HUES64 (cell line): ENCODE results near the gene RNF168.

ENCODE experiments used
- H3K27ac ChIP-seq: 2 replicates; pipeline ENCODE4 v1.7.0; 2013; ENCODE audit warnings: low read depth, low read length, inconsistent platforms
- H3K27me3 ChIP-seq: 2 replicates; pipeline ENCODE4 v1.6.1; 2013; ENCODE audit warnings: mild to moderate bottlenecking, low read length; ENCODE audit not compliant: insufficient read depth
- H3K36me3 ChIP-seq: 2 replicates; pipeline ENCODE4 v1.6.1; 2013; ENCODE audit warnings: mild to moderate bottlenecking, low read length; ENCODE audit not compliant: insufficient read depth
- H3K4me1 ChIP-seq: 2 replicates; pipeline ENCODE4 v1.6.1; 2013; ENCODE audit warnings: mild to moderate bottlenecking, low read length, moderate library complexity; ENCODE audit not compliant: insufficient read depth
- H3K4me3 ChIP-seq: 2 replicates; pipeline ENCODE4 v1.5.1; 2013; ENCODE audit warnings: mild to moderate bottlenecking, low read length, moderate library complexity
- H3K9ac ChIP-seq: 2 replicates; pipeline ENCODE4 v1.6.1; 2013; ENCODE audit warnings: mild to moderate bottlenecking, low read depth, low read length
- H3K9me3 ChIP-seq: 2 replicates; pipeline ENCODE4 v1.6.1; 2013; ENCODE audit warnings: low read depth, low read length; ENCODE audit not compliant: insufficient read depth
- WGBS: fragments of 150-250, 120-280 bp; methylation state at CpG from one replicate; pipeline ENCODE4 v1.1.7; 2013; ENCODE audit warnings: missing lambda C conversion rate; 5-methylcytosine and 5-hydroxymethylcytosine counted together

Gene RNF168

GRCh38 chr3:196499807-196500524 is 3.6 kb downstream of the RNF168 start:
- 71% methylated on average over 11 of the region's 11 CpGs for WGBS
- peak overlapping the region; percentile 58 for H3K9ac ChIP-seq
- H3K27ac ChIP-seq = no peak overlapping the region

GRCh38 chr3:196499061-196499460 is 4.5 kb downstream of the RNF168 start:
- Histone ChIP-seq H3K36me3 (peaks cover 16% of the 10 kb centered on the region), H3K4me3 (no peak overlapping the region), H3K9ac (no peak overlapping the region), H3K9me3 (no peaks in the 10 kb centered on the region), H3K4me1 (peaks cover 14% of the 10 kb centered on the region; the same call in 1 of the 2 replicates), H3K27me3 (no peaks in the 10 kb centered on the region), H3K27ac (no peak overlapping the region)
- 77% methylated on average over 5 of the region's 5 CpGs for WGBS

More at GRCh38 chr3:196499807-196500524, 3.6 kb downstream of the RNF168 start:
- H3K36me3 ChIP-seq = peaks cover 16% of the 10 kb centered on the region
- H3K4me1 ChIP-seq = peaks cover 14% of the 10 kb centered on the region; the same call in 1 of the 2 replicates
- H3K4me3 ChIP-seq = peak overlapping the region; percentile 96
- no peaks in the 10 kb centered on the region for H3K9me3 ChIP-seq
- no peaks in the 10 kb centered on the region for H3K27me3 ChIP-seq

- Histone ChIP-seq H3K36me3 (peaks cover 16% of the 10 kb centered on the region), H3K27ac (no peak overlapping the region), H3K27me3 (no peaks in the 10 kb centered on the region), H3K4me3 (no peak overlapping the region), H3K9me3 (no peaks in the 10 kb centered on the region), H3K4me1 (peaks cover 14% of the 10 kb centered on the region; the same call in 1 of the 2 replicates), H3K9ac (no peak overlapping the region)
- 96% methylated on average over 8 of the region's 8 CpGs for WGBS
Measured at GRCh38 chr3:196498297-196498696, 5.3 kb downstream of the RNF168 start.

- no peak overlapping the region for H3K9ac ChIP-seq
- H3K4me3 ChIP-seq = no peak overlapping the region
- H3K4me1 ChIP-seq = peaks cover 14% of the 10 kb centered on the region; the same call in 1 of the 2 replicates
- 90% methylated on average over 4 of the region's 4 CpGs for WGBS
- no peaks in the 10 kb centered on the region for H3K9me3 ChIP-seq
- no peak overlapping the region for H3K27ac ChIP-seq
- peaks cover 19% of the 10 kb centered on the region for H3K36me3 ChIP-seq
- H3K27me3 ChIP-seq = no peaks in the 10 kb centered on the region
Measured at GRCh38 chr3:196496183-196496582, 7.4 kb downstream of the RNF168 start.

- H3K9me3 ChIP-seq = no peaks in the 10 kb centered on the region
- no peaks in the 10 kb centered on the region for H3K27me3 ChIP-seq
- H3K4me1 ChIP-seq = no peaks in the 10 kb centered on the region
- H3K36me3 ChIP-seq = peaks cover 15% of the 10 kb centered on the region
- WGBS = 97% methylated on average over 7 of the region's 7 CpGs
- no peak overlapping the region for H3K9ac ChIP-seq
- H3K27ac ChIP-seq = no peak overlapping the region
- no peak overlapping the region for H3K4me3 ChIP-seq
Measured at GRCh38 chr3:196493292-196493691, 10.3 kb downstream of the RNF168 start.

GRCh38 chr3:196492080-196492479 is 11.5 kb downstream of the RNF168 start:
- Histone ChIP-seq H3K4me1 (no peaks in the 10 kb centered on the region), H3K27ac (no peak overlapping the region), H3K36me3 (peaks cover 24% of the 10 kb centered on the region), H3K9me3 (no peaks in the 10 kb centered on the region), H3K4me3 (no peak overlapping the region), H3K9ac (no peak overlapping the region), H3K27me3 (no peaks in the 10 kb centered on the region)
- 94% methylated on average over 1 of the region's 2 CpGs for WGBS

- 96% methylated on average over 10 of the region's 10 CpGs for WGBS
- Histone ChIP-seq H3K9ac (no peak overlapping the region), H3K4me3 (no peak overlapping the region), H3K4me1 (no peaks in the 10 kb centered on the region), H3K9me3 (no peaks in the 10 kb centered on the region), H3K36me3 (peaks cover 35% of the 10 kb centered on the region), H3K27me3 (no peaks in the 10 kb centered on the region), H3K27ac (no peak overlapping the region)
Measured at GRCh38 chr3:196489747-196490146, 13.8 kb downstream of the RNF168 start.

- no peaks in the 10 kb centered on the region for H3K27me3 ChIP-seq
- peaks cover 65% of the 10 kb centered on the region for H3K36me3 ChIP-seq
- WGBS = 96% methylated on average over 8 of the region's 8 CpGs
- no peak overlapping the region for H3K4me3 ChIP-seq
- H3K9ac ChIP-seq = no peak overlapping the region
- H3K9me3 ChIP-seq = no peaks in the 10 kb centered on the region
- H3K4me1 ChIP-seq = no peaks in the 10 kb centered on the region
- no peak overlapping the region for H3K27ac ChIP-seq
Measured at GRCh38 chr3:196486263-196486662, 17.3 kb downstream of the RNF168 start.

GRCh38 chr3:196477678-196478077 is 25.9 kb downstream of the RNF168 start:
- no peaks in the 10 kb centered on the region for H3K9me3 ChIP-seq
- H3K36me3 ChIP-seq = peaks cover 77% of the 10 kb centered on the region
- WGBS = 96% methylated on average over 1 of the region's 4 CpGs
- H3K27ac ChIP-seq = no peak overlapping the region
- H3K4me1 ChIP-seq = no peaks in the 10 kb centered on the region
- no peak overlapping the region for H3K9ac ChIP-seq
- H3K4me3 ChIP-seq = no peak overlapping the region
- no peaks in the 10 kb centered on the region for H3K27me3 ChIP-seq

- Histone ChIP-seq H3K36me3 (peaks cover 70% of the 10 kb centered on the region), H3K4me1 (no peaks in the 10 kb centered on the region), H3K4me3 (no peak overlapping the region), H3K27me3 (no peaks in the 10 kb centered on the region), H3K9me3 (no peaks in the 10 kb centered on the region), H3K27ac (no peak overlapping the region), H3K9ac (no peak overlapping the region)
- 95% methylated on average over 8 of the region's 8 CpGs for WGBS
Measured at GRCh38 chr3:196472286-196472685, 31.3 kb downstream of the RNF168 start.

- Histone ChIP-seq H3K4me1 (no peaks in the 10 kb centered on the region), H3K27me3 (no peaks in the 10 kb centered on the region), H3K9me3 (no peaks in the 10 kb centered on the region), H3K4me3 (no peak overlapping the region), H3K36me3 (peaks cover 65% of the 10 kb centered on the region), H3K27ac (no peak overlapping the region), H3K9ac (no peak overlapping the region)
- 85% methylated on average over 2 of the region's 2 CpGs for WGBS
Measured at GRCh38 chr3:196471551-196471950, 32.0 kb downstream of the RNF168 start.
